T-helper 2 cell (primary cell): Measurements from ENCODE around the gene SLC35D2.
"Not testable (repeated sequence)": the region's sequence is repeated elsewhere in the genome, so short reads cannot be mapped to it uniquely, and the experiment has no call there.

Source experiments
- DNase-seq, 5 experiments: peaks; one replicate each; pipeline versions ENCODE4 v3.0.0 to v3.0.0-alpha.2; 2012 to 2022

The SLC35D2 gene

GRCh38 chr9:96360976-96361375 lies 22.5 kb downstream of the SLC35D2 start:
- no peak for DNase-seq

GRCh38 chr9:96360523-96360922 lies 23.0 kb downstream of the SLC35D2 start:
- not testable (repeated sequence) for DNase-seq

- no peak for DNase-seq
These were observed 32.6 kb downstream of the SLC35D2 start for GRCh38 chr9:96350866-96351265.

- no peak for DNase-seq
These were observed 35.2 kb downstream of the SLC35D2 start for GRCh38 chr9:96348261-96348660.

GRCh38 chr9:96345551-96345950 lies 38.0 kb downstream of the SLC35D2 start:
- no peak for DNase-seq

GRCh38 chr9:96344458-96345180 lies 38.9 kb downstream of the SLC35D2 start:
- no peak for DNase-seq

GRCh38 chr9:96343515-96344360 lies 39.8 kb downstream of the SLC35D2 start:
- DNase-seq = no peak

GRCh38 chr9:96342571-96343245 lies 40.8 kb downstream of the SLC35D2 start:
- DNase-seq = no peak

GRCh38 chr9:96340707-96341106 lies 42.8 kb downstream of the SLC35D2 start:
- no peak for DNase-seq

- no peak for DNase-seq
These were observed 45.2 kb downstream of the SLC35D2 start for GRCh38 chr9:96338299-96338698.

GRCh38 chr9:96333958-96334357 lies 49.6 kb downstream of the SLC35D2 start:
- DNase-seq = no peak

- DNase-seq = no peak
These were observed 52.1 kb downstream of the SLC35D2 start for GRCh38 chr9:96331236-96331947.

- DNase-seq = peak in 2 of 5 experiments; percentile 22 to 48
These were observed 55.7 kb downstream of the SLC35D2 start for GRCh38 chr9:96327694-96328352.

GRCh38 chr9:96323169-96323568 lies 60.3 kb downstream of the SLC35D2 start:
- no peak for DNase-seq

GRCh38 chr9:96322736-96323135 lies 60.8 kb downstream of the SLC35D2 start:
- not testable (repeated sequence) for DNase-seq

GRCh38 chr9:96322210-96322609 lies 61.3 kb downstream of the SLC35D2 start:
- DNase-seq = not testable (repeated sequence)

- DNase-seq = no peak
These were observed 62.0 kb downstream of the SLC35D2 start for GRCh38 chr9:96321515-96321914.

- DNase-seq = no peak
These were observed 62.7 kb downstream of the SLC35D2 start for GRCh38 chr9:96320749-96321280.

- no peak for DNase-seq
These were observed 64.5 kb downstream of the SLC35D2 start for GRCh38 chr9:96318921-96319565.

- peak in 2 of 5 experiments; percentile 23 to 45 for DNase-seq
These were observed 66.1 kb downstream of the SLC35D2 start for GRCh38 chr9:96317335-96317980.

GRCh38 chr9:96309850-96310249 lies 73.7 kb downstream of the SLC35D2 start:
- DNase-seq = no peak
